ENCODE data around the gene PIK3R3.

- TF ChIP-seq POLR2A (IDR thresholded peaks at IDR 0.05), result no peak
- TF ChIP-seq, protein P1, sequence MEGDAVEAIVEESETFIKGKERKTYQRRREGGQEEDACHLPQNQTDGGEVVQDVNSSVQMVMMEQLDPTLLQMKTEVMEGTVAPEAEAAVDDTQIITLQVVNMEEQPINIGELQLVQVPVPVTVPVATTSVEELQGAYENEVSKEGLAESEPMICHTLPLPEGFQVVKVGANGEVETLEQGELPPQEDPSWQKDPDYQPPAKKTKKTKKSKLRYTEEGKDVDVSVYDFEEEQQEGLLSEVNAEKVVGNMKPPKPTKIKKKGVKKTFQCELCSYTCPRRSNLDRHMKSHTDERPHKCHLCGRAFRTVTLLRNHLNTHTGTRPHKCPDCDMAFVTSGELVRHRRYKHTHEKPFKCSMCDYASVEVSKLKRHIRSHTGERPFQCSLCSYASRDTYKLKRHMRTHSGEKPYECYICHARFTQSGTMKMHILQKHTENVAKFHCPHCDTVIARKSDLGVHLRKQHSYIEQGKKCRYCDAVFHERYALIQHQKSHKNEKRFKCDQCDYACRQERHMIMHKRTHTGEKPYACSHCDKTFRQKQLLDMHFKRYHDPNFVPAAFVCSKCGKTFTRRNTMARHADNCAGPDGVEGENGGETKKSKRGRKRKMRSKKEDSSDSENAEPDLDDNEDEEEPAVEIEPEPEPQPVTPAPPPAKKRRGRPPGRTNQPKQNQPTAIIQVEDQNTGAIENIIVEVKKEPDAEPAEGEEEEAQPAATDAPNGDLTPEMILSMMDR (IDR thresholded peaks at IDR 0.05), result no peak
Measured at GRCh38 chr1:46058936-46059335, 73.5 kb downstream of the PIK3R3 start.

Measured in thyroid gland (tissue), 4 donors.